K562 (cell line): ENCODE measurements around the gene CCDC194. TPM values are rescaled to one million over a fixed set of nuclear protein-coding genes. Genes with fewer than 3 reads are reported as not detected.

Experiments
- ATAC-seq: fragments of 200-7000 bp; cut with Tn5 transposase; 3 replicates; pipeline ENCODE4 v1.9.1; 2020; ENCODE audit warnings: moderate library complexity
- BruUV-seq: library from RNA; stranded (reverse); fragments of 400-500 nt; replicated peaks from 2 replicates; lab custom pipeline; 2021; lab: Mats Ljungman, UMichigan
- CTCF ChIA-PET: fragments of 300-600 bp; formaldehyde crosslinking; extraction: SDS; loops from one replicate; lab custom pipeline; 2021; ENCODE audit warnings: low intra/inter-chr PET ratio; lab: Yijun Ruan, JAX
- POLR2A ChIA-PET: fragments of 300-600, 350-650 bp; sonication (Branson Sonifier 250); formaldehyde crosslinking; extraction: SDS; loops from one replicate; lab custom pipeline; 2021; ENCODE audit warnings: antibody characterized with exemption, inconsistent platforms; lab: Yijun Ruan, JAX
- DNase-seq, 4 experiments: peaks; one replicate each; pipeline versions ENCODE4 v3.0.0 to v3.0.0-alpha.2; 2011 to 2018; ENCODE audit warnings: low spot score in 3 of 4, mixed read lengths in 3 of 4; ENCODE audit errors: extremely low read depth in 1 of 4
- FAIRE-seq: peaks from 2 replicates; lab custom pipeline; 2011; peaks lifted over from hg19 to GRCh38; lab: Jason Lieb, UNC
- H2AFZ ChIP-seq: 2 replicates; pipeline ENCODE4 v1.6.0; 2011; ENCODE audit warnings: low read depth, low read length, control low read depth, inconsistent platforms
- H3K27ac ChIP-seq: fragments of 200-600 bp; 3 replicates; pipeline ENCODE4 v1.8.0; 2011; ENCODE audit warnings: low read depth, mild to moderate bottlenecking, control low read depth, inconsistent platforms, low read length, moderate library complexity, mixed read lengths; ENCODE audit errors: extremely low read depth
- H3K27me3 ChIP-seq, 2 experiments: fragments of 300-600 bp in 1 of 2; 2 replicates in 1 of 2; 3 replicates in 1 of 2; pipeline versions ENCODE4 v1.6.0 to v1.8.0; 2011; ENCODE audit warnings: inconsistent platforms in 2 of 2, low read length in 2 of 2, mild to moderate bottlenecking in 1 of 2, mixed read lengths in 1 of 2, moderate library complexity in 1 of 2; ENCODE audit not compliant: control insufficient read depth in 2 of 2, insufficient read depth in 2 of 2
- H3K36me3 ChIP-seq: fragments of 300-600 bp; 3 replicates; pipeline ENCODE4 v1.8.0; 2011; ENCODE audit warnings: mild to moderate bottlenecking, low read length, inconsistent platforms; ENCODE audit not compliant: control insufficient read depth, insufficient read depth
- H3K4me1 ChIP-seq, 2 experiments: fragments of 200-600 bp in 1 of 2; replicated peaks in 1 of 2; 2 replicates in 1 of 2; 3 replicates in 1 of 2; pipeline versions ENCODE4 v1.5.1 to v1.8.0; 2011; ENCODE audit warnings: inconsistent platforms in 2 of 2, low read length in 2 of 2, mild to moderate bottlenecking in 1 of 2, mixed read lengths in 1 of 2, moderate library complexity in 1 of 2; ENCODE audit not compliant: control insufficient read depth in 2 of 2, insufficient read depth in 2 of 2
- H3K4me2 ChIP-seq: 2 replicates; pipeline ENCODE4 v1.6.1; 2011; ENCODE audit warnings: low read length, control low read depth, inconsistent platforms, mixed read lengths; ENCODE audit not compliant: insufficient read depth
- H3K4me3 ChIP-seq: fragments of 200-600 bp; sonication (generic), shearing (Covaris generic); 2 replicates; pipeline ENCODE4 v1.5.1; 2016; ENCODE audit warnings: control low read depth, inconsistent platforms
- H3K79me2 ChIP-seq: fragments of 200-600 bp; 3 replicates; pipeline ENCODE4 v1.8.0; 2011; ENCODE audit warnings: low read length, inconsistent platforms; ENCODE audit not compliant: control insufficient read depth, insufficient read depth
- H3K9ac ChIP-seq, 2 experiments: 2 replicates each; pipeline versions ENCODE4 v1.6.0 to v1.6.1; 2011; ENCODE audit warnings: low read depth in 2 of 2, low read length in 2 of 2, control low read depth in 1 of 2, inconsistent platforms in 1 of 2, mild to moderate bottlenecking in 1 of 2, mixed read lengths in 1 of 2; ENCODE audit not compliant: insufficient read depth in 1 of 2
- H3K9me1 ChIP-seq: one replicate; pipeline ENCODE4 v1.6.0; 2011; ENCODE audit warnings: inconsistent platforms, mild to moderate bottlenecking, low read length, moderate library complexity; ENCODE audit not compliant: control insufficient read depth, insufficient read depth
- H3K9me3 ChIP-seq: replicated peaks from 2 replicates; pipeline ENCODE4 v1.5.1; 2011; ENCODE audit warnings: low read depth, low read length, inconsistent platforms; ENCODE audit not compliant: control insufficient read depth, insufficient read depth
- H4K20me1 ChIP-seq: replicated peaks from 2 replicates; pipeline ENCODE4 v1.6.1; 2011; ENCODE audit warnings: low read length, inconsistent platforms, mixed read lengths; ENCODE audit not compliant: control insufficient read depth, insufficient read depth
- LCOR ChIP-seq: sonication (generic); formaldehyde crosslinking; IDR thresholded peaks from 2 replicates; pipeline ENCODE4 v1.8.0; 2022; ENCODE audit warnings: mild to moderate bottlenecking, missing genetic modification reagents
- NRF1 ChIP-seq, 2 experiments: fragments of 450-650 bp; IDR thresholded peaks in 1 of 2; conservative IDR thresholded peaks in 1 of 2; 2 replicates each; pipeline ENCODE4 v1.6.1; 2014; ENCODE audit warnings: mild to moderate bottlenecking in 2 of 2
- RBM25 ChIP-seq: fragments of 200-400 bp; formaldehyde crosslinking; IDR thresholded peaks from 2 replicates; pipeline ENCODE4 v1.6.1; 2018; ENCODE audit warnings: low read length, low read depth, moderate library complexity; ENCODE audit not compliant: severe bottlenecking
- ZNF121 ChIP-seq: sonication (generic); formaldehyde crosslinking; conservative IDR thresholded peaks from 2 replicates; pipeline ENCODE4 v1.8.0; 2022; ENCODE audit warnings: missing genetic modification reagents
- ZNF263 ChIP-seq: sonication (generic); formaldehyde crosslinking; IDR thresholded peaks from 2 replicates; pipeline ENCODE4 v1.8.0; 2022; ENCODE audit warnings: mild to moderate bottlenecking, missing genetic modification reagents, borderline replicate concordance
- WGBS: fragments of 100-300 bp; shearing (Covaris generic); methylation state at CpG from one replicate; pipeline ENCODE4 v1.1.6; 2016; ENCODE audit warnings: low coverage, mixed read lengths; ENCODE audit not compliant: insufficient coverage; ENCODE audit errors: missing lambda C conversion rate; 5-methylcytosine and 5-hydroxymethylcytosine counted together
- in situ Hi-C: fragments of 300-500 bp; cut with MboI; formaldehyde crosslinking; loops from 4 replicates; pipeline ENCODE4 v1.15.0; 2018; ENCODE audit warnings: inconsistent platforms, mixed read lengths
- intact Hi-C: fragments of 100-400 bp; cut with micrococcal nuclease; formaldehyde crosslinking; loops from 2 replicates; pipeline ENCODE4 v1.14.2; 2022
- polyA plus RNA-seq, 8 experiments: library from polyadenylated mRNA; depleted of rRNA in 4 of 8; stranded (reverse) in 5 of 8; unstranded in 3 of 8; fragments of >200 nt; fragmentation: Nextera tagmentation in 2 of 8; fragmentation: Illumina TruSeq in 1 of 8; extraction: Ambion mirVana in 2 of 8; extraction: Trizol in 1 of 8; gene quantifications; 2 replicates each; pipeline versions ENCODE4 v1.2.1 to v1.2.3, GENCODE V29; 2011 to 2014; ENCODE audit warnings: inconsistent platforms in 1 of 8, missing spikeins in 1 of 8
- total RNA-seq, 7 experiments: library from RNA; depleted of rRNA in 6 of 7; stranded (reverse); fragments of >200 nt in 6 of 7; fragmentation: Illumina TruSeq in 2 of 7; extraction: Trizol in 2 of 7; gene quantifications; 2 replicates each; pipeline versions ENCODE4 v1.2.1 to v1.2.3, GENCODE V29; 2011 to 2021; ENCODE audit warnings: low replicate concordance in 1 of 7
- TF ChIP-seq, protein P1 (sequence below): IDR thresholded peaks from 2 replicates; pipeline ENCODE4 v1.6.1; 2014; ENCODE audit warnings: antibody characterized with exemption

CCDC194 gene
- total and polyA plus RNA-seq, 9 of the 15 experiments (the other 6 are each of a cell fraction or from before 2014, with no cell fraction given): 0.13 to 1.3 (median 0.39) TPM; not detected in 3

DNA sequence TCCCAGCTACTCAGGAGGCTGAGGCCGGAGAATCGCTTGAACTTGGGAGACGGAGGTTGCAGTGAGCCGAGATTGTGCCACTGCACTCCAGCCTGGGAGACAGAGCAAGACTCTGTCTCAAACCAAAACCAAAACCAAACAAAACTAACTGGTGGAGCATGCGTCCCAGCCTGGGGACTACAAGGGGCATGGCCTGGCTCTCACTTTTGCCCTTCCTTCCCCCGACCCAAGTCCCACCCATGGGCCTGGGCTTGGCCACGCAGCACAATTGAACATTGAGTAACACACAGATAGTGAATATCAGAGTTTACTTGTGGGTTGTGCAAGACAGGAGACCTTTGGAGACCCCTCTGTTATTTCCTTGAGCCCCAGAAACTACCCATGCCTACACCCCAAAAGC, 41.2 kb upstream of the CCDC194 start:
- Histone ChIP-seq H3K9ac (no peak overlapping the region), H3K79me2 (no peaks in the 10 kb centered on the region), H4K20me1 (no peaks in the 10 kb centered on the region; the same call in none of the 2 replicates), H3K4me1 (peaks cover 0 to 6% of the 10 kb centered on the region in 2 experiments; a peak in 2 of 5 replicates), H2AFZ (no peak overlapping the region), H3K9me3 (no peaks in the 10 kb centered on the region; the same call in 1 of the 2 replicates), H3K27ac (no peak overlapping the region), H3K4me2 (no peak overlapping the region), H3K4me3 (no peak overlapping the region), H3K9me1 (no peaks in the 10 kb centered on the region), H3K27me3 (peaks cover 0 to 23% of the 10 kb centered on the region in 2 experiments; a peak in 4 of 5 replicates), H3K36me3 (no peaks in the 10 kb centered on the region)
- POLR2A ChIA-PET: no interaction called here
- DNase-seq (no peak), ATAC-seq (no peak), FAIRE-seq (no peak)
- 33% methylated on average over 7 of the region's 7 CpGs for WGBS
- BruUV-seq: no TSS peak
- TF ChIP-seq LCOR (no peak), NRF1 (conservative IDR thresholded peaks at IDR 0.05 in 1 of 2, IDR thresholded peaks at IDR 0.05 in 1 of 2) (0 out of 4 replicates have a peak, but pooled peaks of 1 of the 2 experiments have one; percentile 13)
- in situ Hi-C loops: no loop called here
- intact Hi-C loops: no loop called here
- CTCF ChIA-PET: no interaction called here

DNA sequence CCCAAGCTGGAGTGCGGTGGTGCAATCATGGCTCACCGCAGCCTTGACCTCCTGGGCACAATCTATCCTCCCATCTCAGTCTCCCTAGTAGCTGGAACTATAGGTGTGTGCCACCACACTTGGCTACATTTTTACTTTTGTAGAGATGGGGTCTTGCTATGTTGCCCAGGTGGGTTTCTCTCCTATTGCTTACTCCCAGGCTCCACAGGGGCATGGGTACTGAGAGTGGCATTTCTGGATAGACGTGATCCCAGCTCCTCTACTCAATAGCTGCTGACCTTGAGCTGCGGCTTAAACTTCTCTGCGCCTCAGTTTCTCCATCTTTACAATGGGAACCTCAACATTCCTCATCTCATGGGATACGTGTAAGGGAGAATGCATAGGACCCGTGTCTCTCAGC, 37.4 kb upstream of the CCDC194 start:
- Histone ChIP-seq H3K9ac (no peak overlapping the region), H3K9me3 (no peaks in the 10 kb centered on the region; the same call in 1 of the 2 replicates), H3K36me3 (no peaks in the 10 kb centered on the region), H3K79me2 (no peaks in the 10 kb centered on the region), H4K20me1 (no peaks in the 10 kb centered on the region; the same call in none of the 2 replicates), H3K4me1 (peaks cover 0 to 5% of the 10 kb centered on the region in 2 experiments; a peak in 2 of 5 replicates), H3K9me1 (no peaks in the 10 kb centered on the region), H3K4me3 (no peak overlapping the region), H3K27ac (no peak overlapping the region), H2AFZ (no peak overlapping the region), H3K27me3 (peaks cover 0 to 11% of the 10 kb centered on the region in 2 experiments; a peak in 4 of 5 replicates), H3K4me2 (no peak overlapping the region)
- no peak for FAIRE-seq
- in situ Hi-C loops: no loop called here
- no peak for ATAC-seq
- TF ChIP-seq RBM25 (peak; percentile 75), ZNF263 (CRISPR knock-in tag) (no peak), ZNF121 (CRISPR knock-in tag) (peak; percentile 97)
- TF ChIP-seq, protein P1, sequence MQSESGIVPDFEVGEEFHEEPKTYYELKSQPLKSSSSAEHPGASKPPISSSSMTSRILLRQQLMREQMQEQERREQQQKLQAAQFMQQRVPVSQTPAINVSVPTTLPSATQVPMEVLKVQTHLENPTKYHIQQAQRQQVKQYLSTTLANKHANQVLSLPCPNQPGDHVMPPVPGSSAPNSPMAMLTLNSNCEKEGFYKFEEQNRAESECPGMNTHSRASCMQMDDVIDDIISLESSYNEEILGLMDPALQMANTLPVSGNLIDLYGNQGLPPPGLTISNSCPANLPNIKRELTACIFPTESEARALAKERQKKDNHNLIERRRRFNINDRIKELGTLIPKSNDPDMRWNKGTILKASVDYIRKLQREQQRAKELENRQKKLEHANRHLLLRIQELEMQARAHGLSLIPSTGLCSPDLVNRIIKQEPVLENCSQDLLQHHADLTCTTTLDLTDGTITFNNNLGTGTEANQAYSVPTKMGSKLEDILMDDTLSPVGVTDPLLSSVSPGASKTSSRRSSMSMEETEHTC: no peak
- TF ChIP-seq, all 486 proteins: peak for 2
- no TSS peak for BruUV-seq
- intact Hi-C loops: no loop called here
- CTCF ChIA-PET: no interaction called here
- WGBS: 51% methylated on average over 7 of the region's 7 CpGs
- DNase-seq: no peak
- POLR2A ChIA-PET: no interaction called here
